RWPE2 (cell line): ENCODE measurements around the gene MMP20.

Source experiments
- ATAC-seq: fragments of 200-7000 bp; cut with Tn5 transposase; 3 replicates; pipeline ENCODE4 v1.9.1; 2021; ENCODE audit warnings: low read depth
- DNase-seq: peaks from one replicate; pipeline ENCODE4 v3.0.0-alpha.2; 2020; ENCODE audit warnings: low spot score
- H3K27ac ChIP-seq: fragments of 450-650 bp; 2 replicates; pipeline ENCODE4 v1.5.1; 2017; ENCODE audit warnings: mild to moderate bottlenecking; ENCODE audit not compliant: poor library complexity, severe bottlenecking
- H3K27me3 ChIP-seq: fragments of 250-450 bp; sonication (Bioruptor Pico); 2 replicates; pipeline ENCODE4 v1.5.1; 2021; ENCODE audit warnings: mild to moderate bottlenecking, moderate library complexity; ENCODE audit not compliant: insufficient read depth, poor library complexity, severe bottlenecking
- H3K36me3 ChIP-seq: fragments of 250-450 bp; sonication (Bioruptor Pico); 2 replicates; pipeline ENCODE4 v1.5.1; 2020; ENCODE audit warnings: low read depth, mild to moderate bottlenecking, moderate library complexity
- H3K4me1 ChIP-seq: fragments of 250-450 bp; sonication (Bioruptor Pico); 2 replicates; pipeline ENCODE4 v1.5.1; 2021; ENCODE audit warnings: mild to moderate bottlenecking, moderate library complexity; ENCODE audit not compliant: insufficient read depth, poor library complexity, severe bottlenecking
- H3K4me3 ChIP-seq: fragments of 250-450 bp; sonication (Bioruptor Pico); 2 replicates; pipeline ENCODE4 v1.5.1; 2021; ENCODE audit warnings: mild to moderate bottlenecking, moderate library complexity; ENCODE audit not compliant: severe bottlenecking
- H3K9me3 ChIP-seq: fragments of 250-450 bp; sonication (Bioruptor Pico); 2 replicates; pipeline ENCODE4 v1.5.1; 2021; ENCODE audit warnings: mild to moderate bottlenecking, moderate library complexity; ENCODE audit not compliant: severe bottlenecking
- TF ChIP-seq, protein P1 (sequence below): fragments of 450-650 bp; IDR thresholded peaks from one replicate; pipeline ENCODE4 v1.5.1; 2017; ENCODE audit warnings: mild to moderate bottlenecking, moderate library complexity; ENCODE audit not compliant: poor library complexity, severe bottlenecking

The MMP20 gene

DNA sequence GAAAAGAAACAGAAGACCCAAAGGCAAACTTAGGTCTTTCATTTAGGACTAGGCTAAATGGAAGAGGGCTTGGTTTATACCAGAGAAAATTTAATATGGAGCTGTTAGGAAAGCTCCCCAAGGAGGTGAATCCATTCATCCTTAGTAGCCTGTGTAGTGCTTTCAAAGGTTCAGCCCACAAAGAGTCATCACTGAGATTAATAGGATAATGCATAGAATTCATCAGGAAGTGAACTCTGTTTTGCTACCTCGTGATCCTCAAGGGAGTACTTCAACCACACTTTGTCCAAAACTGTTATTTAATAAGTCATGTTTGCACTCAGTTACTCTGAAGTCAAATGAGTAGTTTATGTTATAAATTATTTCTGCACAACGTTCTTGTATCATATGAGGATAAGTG lies 51.3 kb downstream of the MMP20 start:
- DNase-seq (no peak), ATAC-seq (peak; percentile 66)
- Histone ChIP-seq H3K36me3 (no peaks in the 10 kb centered on the region), H3K4me1 (no peaks in the 10 kb centered on the region), H3K9me3 (no peaks in the 10 kb centered on the region), H3K27ac (no peak overlapping the region), H3K4me3 (no peak overlapping the region), H3K27me3 (no peaks in the 10 kb centered on the region)
- TF ChIP-seq, protein P1, sequence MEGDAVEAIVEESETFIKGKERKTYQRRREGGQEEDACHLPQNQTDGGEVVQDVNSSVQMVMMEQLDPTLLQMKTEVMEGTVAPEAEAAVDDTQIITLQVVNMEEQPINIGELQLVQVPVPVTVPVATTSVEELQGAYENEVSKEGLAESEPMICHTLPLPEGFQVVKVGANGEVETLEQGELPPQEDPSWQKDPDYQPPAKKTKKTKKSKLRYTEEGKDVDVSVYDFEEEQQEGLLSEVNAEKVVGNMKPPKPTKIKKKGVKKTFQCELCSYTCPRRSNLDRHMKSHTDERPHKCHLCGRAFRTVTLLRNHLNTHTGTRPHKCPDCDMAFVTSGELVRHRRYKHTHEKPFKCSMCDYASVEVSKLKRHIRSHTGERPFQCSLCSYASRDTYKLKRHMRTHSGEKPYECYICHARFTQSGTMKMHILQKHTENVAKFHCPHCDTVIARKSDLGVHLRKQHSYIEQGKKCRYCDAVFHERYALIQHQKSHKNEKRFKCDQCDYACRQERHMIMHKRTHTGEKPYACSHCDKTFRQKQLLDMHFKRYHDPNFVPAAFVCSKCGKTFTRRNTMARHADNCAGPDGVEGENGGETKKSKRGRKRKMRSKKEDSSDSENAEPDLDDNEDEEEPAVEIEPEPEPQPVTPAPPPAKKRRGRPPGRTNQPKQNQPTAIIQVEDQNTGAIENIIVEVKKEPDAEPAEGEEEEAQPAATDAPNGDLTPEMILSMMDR: no peak

GRCh38 chr11:102572554-102573220 lies 52.4 kb downstream of the MMP20 start:
- no peaks in the 10 kb centered on the region for H3K4me1 ChIP-seq
- no peaks in the 10 kb centered on the region for H3K27me3 ChIP-seq
- TF ChIP-seq, protein P1: no peak
- no peak for DNase-seq
- no peak overlapping the region for H3K4me3 ChIP-seq
- no peak overlapping the region for H3K27ac ChIP-seq
- H3K36me3 ChIP-seq: no peaks in the 10 kb centered on the region
- no peaks in the 10 kb centered on the region for H3K9me3 ChIP-seq
- ATAC-seq: no peak

DNA sequence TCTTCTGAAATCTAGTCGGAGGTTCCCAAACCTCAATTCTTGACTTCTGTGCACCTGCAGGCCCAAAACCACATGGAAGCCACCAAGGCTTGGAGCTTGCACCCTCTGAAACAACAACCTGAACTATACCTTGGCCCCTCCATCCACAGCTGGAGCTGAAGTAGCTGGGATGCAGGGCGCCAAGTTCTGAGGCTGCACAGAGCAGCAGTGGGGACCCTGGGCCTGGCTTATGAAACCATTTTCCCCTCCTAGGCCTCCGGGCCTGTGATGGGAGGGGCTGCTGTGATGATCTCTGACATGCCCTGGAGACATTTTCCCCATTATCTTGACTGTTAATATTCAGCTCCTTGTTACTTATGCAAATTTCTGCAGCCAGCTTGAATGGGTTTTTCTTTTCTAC lies 56.3 kb downstream of the MMP20 start:
- Histone ChIP-seq H3K36me3 (no peaks in the 10 kb centered on the region), H3K27ac (no peak overlapping the region), H3K27me3 (no peaks in the 10 kb centered on the region), H3K4me1 (peaks cover 7% of the 10 kb centered on the region), H3K9me3 (no peaks in the 10 kb centered on the region), H3K4me3 (no peak overlapping the region)
- TF ChIP-seq, protein P1: no peak
- no peak for DNase-seq
- ATAC-seq: no peak

DNA sequence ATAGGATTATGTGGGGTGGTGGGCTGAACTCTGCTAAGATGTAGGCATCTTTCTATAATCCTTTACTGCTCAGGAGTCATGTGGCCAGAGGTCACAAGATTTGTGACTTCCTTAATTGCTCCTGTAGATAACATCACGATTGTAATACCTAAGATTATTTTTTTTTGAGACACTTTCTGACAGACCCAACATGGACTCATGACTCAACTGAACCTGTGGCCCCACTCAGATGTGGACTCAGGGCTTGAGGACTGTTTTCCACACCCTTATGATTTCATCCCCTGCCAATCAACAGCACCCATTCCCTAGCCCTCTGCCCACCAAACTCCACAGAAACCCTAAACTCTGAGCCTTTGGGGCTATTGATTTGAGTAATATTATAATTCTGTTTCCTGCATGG lies 59.0 kb downstream of the MMP20 start:
- Histone ChIP-seq H3K27me3 (no peaks in the 10 kb centered on the region), H3K4me1 (peaks cover 16% of the 10 kb centered on the region), H3K27ac (no peak overlapping the region), H3K9me3 (no peaks in the 10 kb centered on the region), H3K36me3 (no peaks in the 10 kb centered on the region), H3K4me3 (no peak overlapping the region)
- ATAC-seq (no peak), DNase-seq (no peak)
- TF ChIP-seq, protein P1: no peak

DNA sequence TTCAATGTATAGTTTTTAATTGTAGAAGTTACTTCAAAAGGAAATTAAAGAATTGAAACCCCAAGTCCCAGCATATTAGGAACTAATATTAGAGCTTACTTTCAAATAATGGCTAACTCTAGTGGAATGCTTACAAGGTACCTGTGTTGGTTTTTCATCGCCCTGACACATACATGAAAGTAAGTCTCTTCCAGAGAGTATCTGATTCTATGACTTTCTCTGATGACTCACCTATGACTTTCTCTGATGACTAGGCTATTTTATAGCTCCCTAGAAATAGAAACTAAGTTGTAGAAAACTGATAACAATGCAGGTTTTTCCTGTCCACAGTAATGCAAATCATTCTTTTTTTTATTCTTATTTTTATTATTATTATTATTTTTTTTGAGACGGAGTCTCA lies 61.0 kb downstream of the MMP20 start:
- ATAC-seq (peak; percentile 98), DNase-seq (no peak)
- Histone ChIP-seq H3K4me1 (peaks cover 22% of the 10 kb centered on the region), H3K27ac (peak overlapping the region; percentile 22), H3K36me3 (no peaks in the 10 kb centered on the region), H3K9me3 (no peaks in the 10 kb centered on the region), H3K27me3 (no peaks in the 10 kb centered on the region), H3K4me3 (no peak overlapping the region)
- TF ChIP-seq, protein P1: no peak
